DMS53 treated with DMSO at 0.1 percent for 48 hours (cell line): ENCODE data around the gene TMEM106B.

Experiments used
- DNase-seq: peaks from one replicate; lab custom pipeline; 2025; ENCODE audit not compliant: unreplicated experiment; lab: John Stamatoyannopoulos, UW

TMEM106B gene

DNA sequence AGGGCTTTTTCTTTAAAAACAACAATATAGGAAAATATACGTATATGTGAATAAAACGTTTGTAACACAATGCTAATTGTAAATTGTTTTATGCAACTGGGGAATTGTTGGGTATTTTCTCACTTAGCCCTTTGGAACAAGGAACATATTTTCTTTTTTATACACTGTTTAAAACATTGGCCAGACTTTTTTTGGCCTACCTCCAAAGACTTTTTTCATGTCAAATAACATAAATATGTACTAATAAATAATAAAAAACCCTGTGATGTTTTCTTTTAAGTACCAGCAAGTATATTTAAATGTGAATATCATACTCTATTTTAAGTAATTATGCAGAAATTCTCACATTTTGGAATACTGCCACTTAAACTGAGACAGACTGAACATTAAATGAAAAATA lies 15.7 kb downstream of the TMEM106B start:
- DNase-seq: no peak

DNA sequence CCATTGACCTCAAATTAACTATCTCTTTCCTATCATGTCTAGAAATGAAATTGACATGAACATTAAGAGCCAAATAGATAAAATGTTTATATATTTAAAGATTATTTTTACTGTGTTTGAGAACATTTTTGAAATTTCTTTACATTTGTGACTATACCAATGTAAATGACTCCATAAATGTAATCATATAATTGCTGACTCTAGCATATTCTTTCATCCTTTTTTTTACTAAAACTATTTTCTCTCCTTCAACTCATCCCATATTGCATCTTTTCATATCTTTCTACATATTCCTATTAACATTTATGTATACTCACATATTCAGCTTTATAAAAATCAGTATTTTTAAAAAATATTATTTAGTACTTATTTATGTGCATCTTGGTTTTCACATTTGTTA lies 16.9 kb downstream of the TMEM106B start:
- no peak for DNase-seq

GRCh38 chr7:12229046-12229445 lies 18.0 kb downstream of the TMEM106B start:
- no peak for DNase-seq

DNA sequence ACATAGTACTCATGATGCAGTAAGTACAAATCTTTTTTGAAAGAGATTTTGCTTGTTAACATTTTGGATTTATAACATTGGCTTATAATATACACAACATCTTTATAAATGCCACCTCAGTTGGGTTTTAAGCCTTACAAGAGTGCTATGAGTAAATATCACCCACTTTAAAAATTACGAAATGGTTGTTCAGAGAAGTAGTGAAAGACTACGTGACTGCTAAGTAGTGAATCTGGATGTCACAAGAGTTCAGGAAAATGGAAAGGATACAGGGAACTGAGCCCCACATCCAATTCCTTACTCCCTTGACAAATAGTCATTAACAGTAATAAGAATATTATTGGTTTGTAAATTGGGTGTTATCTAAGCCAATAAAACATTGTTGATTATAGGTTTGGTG lies 20.0 kb downstream of the TMEM106B start:
- no peak for DNase-seq

GRCh38 chr7:12233175-12233574 lies 22.1 kb downstream of the TMEM106B start:
- DNase-seq: no peak

DNA sequence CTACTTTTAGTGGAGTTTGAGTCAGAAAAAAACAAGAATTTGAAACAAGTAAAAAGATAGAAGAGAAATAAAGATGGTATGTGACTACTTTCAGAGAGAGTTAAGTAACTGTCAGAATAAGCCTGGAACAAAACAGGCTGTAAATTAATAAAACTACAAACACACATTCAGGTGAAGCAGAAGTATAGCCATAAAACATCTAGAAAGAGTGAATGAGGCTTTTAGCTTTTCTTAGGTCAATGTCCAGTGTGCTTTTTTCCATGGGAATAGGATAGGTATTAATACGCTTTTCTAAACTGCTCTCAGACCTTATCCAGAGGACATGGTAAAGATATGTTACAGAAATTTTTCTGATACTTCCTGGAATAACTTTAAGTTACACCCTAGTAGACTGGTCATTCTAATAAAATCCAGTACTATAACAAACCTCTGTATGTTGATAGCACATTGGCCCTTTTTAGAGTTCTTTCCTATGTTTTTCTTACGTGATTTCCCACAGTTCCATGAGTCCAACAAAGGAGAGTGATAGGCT lies 23.3 kb downstream of the TMEM106B start:
- DNase-seq: no peak

DNA sequence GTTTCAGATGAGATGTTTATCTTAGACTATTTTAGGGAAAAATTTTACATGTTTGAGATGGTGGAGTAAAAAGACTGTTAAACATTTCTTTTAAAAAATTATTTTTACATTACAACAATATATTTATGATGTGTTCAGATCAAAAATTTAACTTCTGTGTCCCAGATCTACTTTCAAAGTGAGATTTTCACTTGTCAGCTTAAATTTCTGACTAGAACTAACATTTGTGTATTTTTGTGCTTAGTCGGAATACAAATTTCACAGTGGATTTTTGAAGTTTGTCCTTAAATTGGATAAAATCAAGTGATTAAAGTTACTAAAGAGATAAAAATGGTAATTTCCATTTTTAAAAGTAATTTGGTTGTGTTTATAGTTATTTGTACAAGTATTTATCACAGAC lies 24.9 kb downstream of the TMEM106B start:
- no peak for DNase-seq

DNA sequence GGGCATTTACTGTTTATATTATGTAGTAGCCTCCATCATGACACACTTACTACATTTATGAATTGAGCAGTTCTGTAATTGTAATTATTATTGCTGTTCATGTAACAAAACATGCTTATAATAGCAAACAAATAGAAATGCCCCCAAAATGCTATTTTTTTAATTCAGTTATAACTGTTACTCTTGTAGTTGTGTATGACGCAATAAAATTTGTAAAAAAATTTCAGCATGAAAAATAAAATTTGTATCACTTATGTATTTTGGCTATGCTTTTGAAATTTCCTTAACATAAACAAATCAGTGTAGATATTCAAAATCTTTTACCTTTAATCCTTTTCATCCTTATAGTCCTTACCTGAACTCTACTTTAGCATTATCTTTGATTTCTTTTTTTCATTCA lies 25.9 kb downstream of the TMEM106B start:
- no peak for DNase-seq

GRCh38 chr7:12239806-12240205 lies 28.7 kb downstream of the TMEM106B start:
- DNase-seq: no peak

GRCh38 chr7:12244129-12244528 lies 33.0 kb downstream of the TMEM106B start:
- peak; percentile 60 for DNase-seq

- DNase-seq: peak; percentile 23
These were observed 33.6 kb downstream of the TMEM106B start for GRCh38 chr7:12244694-12245093.

GRCh38 chr7:12249706-12250105 lies 38.6 kb downstream of the TMEM106B start:
- no peak for DNase-seq

DNA sequence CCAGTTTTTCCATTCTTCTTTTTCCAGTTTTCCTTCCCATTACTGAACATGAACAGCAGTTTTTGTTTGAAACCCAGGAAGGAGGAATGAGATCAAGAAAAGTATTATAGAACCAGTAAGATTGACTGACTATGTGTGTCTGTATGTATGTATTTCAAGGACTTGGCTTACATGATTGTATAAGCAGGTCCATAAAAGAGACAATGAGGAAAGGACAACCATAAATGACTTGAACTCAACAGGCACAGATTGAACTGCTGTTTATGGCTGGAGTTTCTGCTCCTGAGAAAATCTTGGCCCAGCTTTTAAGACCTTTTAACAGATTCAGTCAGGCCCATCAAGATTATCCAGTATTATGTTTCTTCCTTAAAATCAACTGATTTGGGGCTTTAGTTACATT lies 39.1 kb downstream of the TMEM106B start:
- no peak for DNase-seq

GRCh38 chr7:12256090-12256489 lies 45.0 kb downstream of the TMEM106B start:
- no peak for DNase-seq

DNA sequence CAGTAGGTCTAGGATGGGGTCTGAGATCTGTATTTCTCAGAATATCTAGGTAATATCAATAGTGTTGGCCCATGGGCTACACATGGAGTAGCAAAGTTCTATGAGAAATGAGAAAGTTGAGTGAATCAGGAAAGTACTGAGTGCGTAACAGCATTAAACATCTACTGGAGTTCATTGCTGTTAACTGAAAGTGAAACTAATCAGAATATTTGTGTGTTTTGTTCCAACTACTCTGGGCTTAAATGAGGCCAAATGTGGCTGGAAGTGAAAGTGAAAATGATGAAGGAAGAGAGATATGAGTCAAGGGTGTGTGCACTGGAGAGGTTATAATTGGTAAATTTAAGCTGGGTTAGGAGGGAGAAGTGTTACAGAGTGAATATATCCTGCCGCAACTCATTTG lies 46.5 kb downstream of the TMEM106B start:
- DNase-seq: peak; percentile 30

GRCh38 chr7:12258074-12258473 lies 47.0 kb downstream of the TMEM106B start:
- no peak for DNase-seq

DNA sequence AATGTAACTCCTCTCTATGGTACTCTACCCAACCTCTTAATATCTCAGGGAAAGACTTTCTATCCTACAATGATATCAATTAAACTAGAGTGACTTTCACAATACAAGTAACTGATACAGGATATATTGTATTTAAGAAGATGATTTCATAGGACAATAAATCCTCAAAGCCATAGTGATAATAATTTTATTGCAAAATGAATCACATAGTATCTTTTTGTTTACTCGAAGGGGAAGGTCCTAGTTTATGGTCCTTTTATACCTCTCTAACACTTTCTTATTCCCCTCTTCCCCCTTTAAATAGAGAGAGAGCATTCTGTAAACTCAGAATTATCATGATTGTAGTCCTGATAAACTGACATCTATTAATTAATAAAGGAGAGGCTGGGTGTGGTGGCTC lies 56.4 kb downstream of the TMEM106B start:
- DNase-seq: no peak

GRCh38 chr7:12269100-12269895 lies 58.2 kb downstream of the TMEM106B start:
- no peak for DNase-seq

DNA sequence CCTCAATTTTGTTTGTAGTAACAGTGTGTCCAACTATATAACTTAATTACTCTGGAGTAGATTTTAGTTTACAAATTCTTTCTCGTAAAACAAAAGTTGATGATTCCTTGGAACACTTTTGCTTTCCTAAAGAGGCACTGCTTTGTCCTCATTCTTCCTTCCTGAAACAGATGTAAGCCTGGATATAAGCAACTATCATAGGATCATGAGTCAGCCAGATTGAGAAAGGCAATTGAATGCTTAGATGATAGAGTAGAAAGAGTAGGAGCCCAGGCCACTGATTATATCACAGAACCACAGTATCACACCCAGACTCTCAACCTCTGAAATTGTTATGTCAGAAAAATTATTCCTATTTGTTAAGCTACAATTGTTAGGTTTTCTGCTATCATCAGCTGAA lies 69.9 kb downstream of the TMEM106B start:
- no peak for DNase-seq

- DNase-seq: no peak
These were observed 76.8 kb downstream of the TMEM106B start for GRCh38 chr7:12287901-12288300.

GRCh38 chr7:12289996-12290395 lies 78.9 kb downstream of the TMEM106B start:
- DNase-seq: no peak

DNA sequence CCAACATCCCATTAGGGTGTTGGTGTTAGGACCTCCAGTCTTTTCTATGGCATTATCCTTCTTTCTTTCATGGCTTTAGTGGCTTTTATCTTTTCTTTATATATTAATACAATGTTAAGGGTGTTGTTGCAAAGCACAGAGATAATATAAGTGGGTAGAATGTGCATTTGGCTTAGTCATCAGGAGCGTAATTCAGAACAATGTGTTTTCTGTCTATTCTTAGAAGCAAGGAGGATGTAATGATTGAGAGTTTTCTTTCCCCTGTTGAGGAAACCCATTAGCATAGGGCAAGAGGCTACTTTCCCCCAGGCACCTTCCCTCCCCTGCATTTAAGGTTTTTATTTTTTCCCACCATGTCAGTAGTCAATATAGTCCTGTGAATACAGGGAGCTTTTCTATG lies 79.7 kb downstream of the TMEM106B start:
- DNase-seq: no peak

GRCh38 chr7:12291870-12292269 lies 80.8 kb downstream of the TMEM106B start:
- DNase-seq: peak; percentile 32
